Lower leg skin (tissue), 4 donors: ENCODE results near the gene CACNA1D. TPM values are rescaled to one million over a fixed set of nuclear protein-coding genes. Genes with fewer than 3 reads are reported as not detected.
A peak's percentile ranks its signal among the peaks of the same experiment; 100 is the strongest.

ENCODE experiments used
- DNase-seq, 2 donors: peaks; one replicate each; pipeline ENCODE4 v3.0.0-alpha.2; 2019; ENCODE audit warnings: low spot score in 2 of 2
- H3K4me3 ChIP-seq: fragments of 200-600 bp; sonication (generic); 2 replicates; pipeline ENCODE4 v1.5.1; 2017; ENCODE audit warnings: mild to moderate bottlenecking, low read depth; ENCODE audit not compliant: poor library complexity, severe bottlenecking
- POLR2A ChIP-seq, 2 donors: fragments of 450-650 bp; IDR thresholded peaks; one replicate each; pipeline ENCODE4 v1.6.1; 2016 to 2017; ENCODE audit warnings: antibody characterized with exemption in 2 of 2, mild to moderate bottlenecking in 1 of 2, moderate library complexity in 1 of 2
- WGBS, 2 donors: methylation state at CpG; one replicate each; pipeline ENCODE4 v1.1.5; 2018; 5-methylcytosine and 5-hydroxymethylcytosine counted together
- intact Hi-C: fragments of 100-400 bp; cut with DNase I; formaldehyde crosslinking; loops from one replicate; pipeline ENCODE4 v1.15.0; 2023; ENCODE audit warnings: low total_unique reads
- total RNA-seq, 4 donors: library from RNA; depleted of rRNA; stranded (reverse); fragments of >200 nt; gene quantifications; one replicate each; pipeline ENCODE4 v1.1.0, GENCODE V29; 2016
- TF ChIP-seq, protein P1 (sequence below), 3 donors: fragments of 450-650 bp; IDR thresholded peaks; one replicate each; pipeline ENCODE4 v1.5.1; 2016; ENCODE audit warnings: antibody characterized with exemption in 3 of 3, mild to moderate bottlenecking in 3 of 3, moderate library complexity in 2 of 3

CACNA1D gene
- total RNA-seq, 4 donors from 2014 or later: 2.4 to 12.5 (median 5.6) TPM

DNA sequence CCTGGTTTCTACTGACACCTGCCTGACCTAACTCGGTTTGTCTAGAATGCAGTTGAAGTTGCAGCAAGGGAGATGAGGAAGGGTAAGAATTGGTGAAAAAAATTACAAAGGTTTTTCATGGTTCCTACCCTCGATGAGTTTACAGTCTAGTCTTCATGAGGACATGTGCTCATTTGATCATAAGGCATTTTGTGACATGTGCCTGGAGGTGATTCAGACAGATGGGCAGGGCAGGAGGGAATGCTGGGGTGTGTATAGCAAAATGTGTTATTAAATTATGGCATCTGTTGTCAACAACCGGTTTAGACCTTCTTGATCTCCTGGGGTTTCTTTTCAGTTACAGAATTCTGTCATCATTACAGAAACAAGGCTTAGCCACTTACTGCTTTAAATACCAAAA, 101.2 kb downstream of the CACNA1D start:
- H3K4me3 ChIP-seq: no peak overlapping the region
- DNase-seq: peak in 1 of 2 donors; percentile 6
- intact Hi-C loops: no loop called here
- no peak for TF ChIP-seq POLR2A (IDR thresholded peaks at IDR 0.05)
- TF ChIP-seq, protein P1, sequence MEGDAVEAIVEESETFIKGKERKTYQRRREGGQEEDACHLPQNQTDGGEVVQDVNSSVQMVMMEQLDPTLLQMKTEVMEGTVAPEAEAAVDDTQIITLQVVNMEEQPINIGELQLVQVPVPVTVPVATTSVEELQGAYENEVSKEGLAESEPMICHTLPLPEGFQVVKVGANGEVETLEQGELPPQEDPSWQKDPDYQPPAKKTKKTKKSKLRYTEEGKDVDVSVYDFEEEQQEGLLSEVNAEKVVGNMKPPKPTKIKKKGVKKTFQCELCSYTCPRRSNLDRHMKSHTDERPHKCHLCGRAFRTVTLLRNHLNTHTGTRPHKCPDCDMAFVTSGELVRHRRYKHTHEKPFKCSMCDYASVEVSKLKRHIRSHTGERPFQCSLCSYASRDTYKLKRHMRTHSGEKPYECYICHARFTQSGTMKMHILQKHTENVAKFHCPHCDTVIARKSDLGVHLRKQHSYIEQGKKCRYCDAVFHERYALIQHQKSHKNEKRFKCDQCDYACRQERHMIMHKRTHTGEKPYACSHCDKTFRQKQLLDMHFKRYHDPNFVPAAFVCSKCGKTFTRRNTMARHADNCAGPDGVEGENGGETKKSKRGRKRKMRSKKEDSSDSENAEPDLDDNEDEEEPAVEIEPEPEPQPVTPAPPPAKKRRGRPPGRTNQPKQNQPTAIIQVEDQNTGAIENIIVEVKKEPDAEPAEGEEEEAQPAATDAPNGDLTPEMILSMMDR (IDR thresholded peaks at IDR 0.05): no peak
- 80% methylated on average over 3 of the region's 3 CpGs for WGBS, 2 donors

DNA sequence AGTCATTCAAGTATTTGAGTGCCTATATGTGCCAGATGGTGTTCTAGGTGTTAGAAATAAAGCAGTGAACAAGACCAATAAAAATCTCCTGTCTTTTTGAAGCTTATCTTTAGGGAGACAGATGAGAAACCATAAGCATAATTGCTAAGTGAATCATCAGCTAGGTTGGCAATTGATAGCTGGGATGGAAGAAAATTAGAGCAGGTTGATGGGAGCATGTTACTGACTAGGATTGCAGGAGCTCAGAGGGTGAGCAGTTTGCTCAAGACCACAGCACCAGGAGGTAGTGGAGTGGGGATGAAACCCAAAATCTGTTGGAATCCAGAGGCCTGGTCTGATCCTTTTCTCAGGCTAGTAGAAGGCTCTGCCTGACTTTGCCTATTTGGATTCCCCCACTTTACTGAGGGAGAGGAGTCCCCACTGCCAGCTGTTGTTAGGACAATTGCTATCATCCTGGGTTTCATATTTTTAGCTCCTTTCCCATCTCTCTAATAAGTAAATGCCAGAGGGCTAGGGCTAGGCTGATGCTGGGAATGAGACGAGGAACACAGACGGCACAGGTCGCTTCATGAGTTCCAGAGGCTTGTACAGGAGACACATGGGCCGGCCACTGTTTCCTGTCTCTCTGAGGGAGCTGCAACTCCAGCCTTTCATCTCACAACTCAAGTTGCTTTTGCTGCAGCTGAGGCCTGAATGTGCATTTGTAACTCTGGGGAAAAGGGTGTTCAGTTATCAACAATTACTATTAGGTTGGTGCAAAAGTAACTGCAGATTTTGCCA, 102.9 kb downstream of the CACNA1D start:
- no peak for TF ChIP-seq POLR2A (IDR thresholded peaks at IDR 0.05)
- TF ChIP-seq, protein P1 (IDR thresholded peaks at IDR 0.05): no peak
- DNase-seq: no peak
- 68 to 71% methylated on average over 4 of the region's 4 CpGs for WGBS, 2 donors
- intact Hi-C loops: no loop called here
- no peak overlapping the region for H3K4me3 ChIP-seq

DNA sequence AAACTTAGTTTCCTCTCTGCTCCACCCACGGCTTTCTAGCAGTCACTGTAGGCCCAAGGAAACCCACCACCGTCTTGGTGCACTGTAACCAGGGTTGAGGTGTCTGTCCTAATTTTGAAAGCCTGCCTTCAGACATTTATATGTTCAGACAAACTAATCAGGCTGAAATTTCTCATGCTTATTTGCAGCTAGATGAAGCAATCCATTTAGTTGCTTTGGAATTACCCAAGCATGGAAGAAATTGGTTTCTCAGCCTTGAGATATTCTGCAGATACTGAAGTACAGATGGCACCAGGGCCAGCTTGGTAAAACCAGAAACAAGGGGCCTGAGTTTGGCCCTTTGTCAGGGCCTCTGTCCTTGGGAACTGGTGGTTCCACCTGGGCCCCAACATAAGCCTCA, 105.4 kb downstream of the CACNA1D start:
- DNase-seq: no peak
- H3K4me3 ChIP-seq: no peak overlapping the region
- no peak for TF ChIP-seq POLR2A (IDR thresholded peaks at IDR 0.05)
- TF ChIP-seq, protein P1 (IDR thresholded peaks at IDR 0.05): no peak
- intact Hi-C loops: no loop called here
- WGBS, 2 donors: 72 to 76% methylated on average over 2 of the region's 2 CpGs

DNA sequence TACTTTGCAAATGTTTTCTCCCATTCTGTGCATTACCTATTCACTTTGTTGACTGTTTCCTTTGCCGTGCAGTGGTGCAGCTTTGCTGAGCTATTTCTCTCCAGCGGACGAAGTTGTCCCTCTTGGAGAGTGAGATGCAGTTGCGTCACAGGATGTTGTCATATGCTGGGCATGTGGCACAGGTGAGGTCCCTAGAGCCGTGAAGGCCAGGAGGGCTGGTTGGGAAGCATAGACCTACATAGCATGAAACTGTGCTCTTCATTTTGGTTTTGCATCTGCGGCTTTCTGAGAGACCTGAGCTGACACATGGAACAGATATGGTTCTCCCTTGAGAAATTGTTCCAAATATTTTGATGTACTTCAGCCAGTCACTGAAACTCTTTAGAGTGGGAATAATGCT, 108.5 kb downstream of the CACNA1D start:
- no peak for DNase-seq
- no peak overlapping the region for H3K4me3 ChIP-seq
- WGBS, 2 donors: 81 to 83% methylated on average over 6 of the region's 6 CpGs
- TF ChIP-seq, protein P1 (IDR thresholded peaks at IDR 0.05): no peak
- no peak for TF ChIP-seq POLR2A (IDR thresholded peaks at IDR 0.05)
- intact Hi-C loops: no loop called here

DNA sequence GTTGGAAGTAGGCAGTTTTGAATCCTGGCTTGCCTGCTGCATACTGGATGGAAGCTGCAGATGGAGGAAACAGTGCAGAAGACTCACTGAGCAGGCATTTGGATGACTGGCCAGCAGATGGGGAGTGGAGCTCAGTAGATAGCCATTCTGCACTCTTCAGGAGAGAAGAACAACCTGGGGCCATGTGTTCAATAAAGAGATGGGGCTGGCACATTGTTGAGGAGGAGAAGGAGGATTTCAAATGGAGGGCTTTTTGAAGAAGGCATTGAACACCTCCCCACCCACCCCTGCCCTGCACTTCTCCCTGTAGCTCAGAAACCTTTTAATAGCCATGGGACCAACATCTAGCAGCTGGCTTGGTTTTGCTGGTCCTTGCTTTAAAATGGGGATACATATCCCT, 109.8 kb downstream of the CACNA1D start:
- no peak overlapping the region for H3K4me3 ChIP-seq
- DNase-seq: no peak
- intact Hi-C loops: no loop called here
- TF ChIP-seq, protein P1 (IDR thresholded peaks at IDR 0.05): no peak
- no peak for TF ChIP-seq POLR2A (IDR thresholded peaks at IDR 0.05)

DNA sequence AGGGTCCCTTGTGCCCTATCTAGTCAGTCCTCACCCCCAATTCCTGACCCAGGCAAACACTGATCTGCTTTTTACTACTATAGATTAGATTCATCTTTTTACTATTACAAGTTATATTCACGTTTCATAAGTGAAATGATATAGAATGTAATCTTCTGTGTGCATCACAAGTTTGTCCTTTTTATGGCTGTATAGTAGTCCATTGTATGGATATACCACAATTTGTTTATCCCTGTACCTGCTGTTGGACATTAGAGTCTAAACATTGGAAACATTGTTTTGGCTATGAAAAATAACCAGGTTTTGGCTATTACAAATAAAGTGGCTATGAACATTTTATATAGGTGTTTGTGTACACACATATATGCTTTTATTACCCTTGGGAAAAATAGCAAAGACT, 112.4 kb downstream of the CACNA1D start:
- TF ChIP-seq POLR2A (IDR thresholded peaks at IDR 0.05): no peak
- TF ChIP-seq, protein P1 (IDR thresholded peaks at IDR 0.05): no peak
- WGBS, 2 donors: 63 to 84% methylated on average over 1 of the region's 1 CpG
- DNase-seq: no peak
- H3K4me3 ChIP-seq: no peak overlapping the region
- intact Hi-C loops: no loop called here
